Measurements from ENCODE around the gene ZCCHC14.
"Not testable (repeated sequence)": the region's sequence is repeated elsewhere in the genome, so short reads cannot be mapped to it uniquely, and the experiment has no call there.

DNA sequence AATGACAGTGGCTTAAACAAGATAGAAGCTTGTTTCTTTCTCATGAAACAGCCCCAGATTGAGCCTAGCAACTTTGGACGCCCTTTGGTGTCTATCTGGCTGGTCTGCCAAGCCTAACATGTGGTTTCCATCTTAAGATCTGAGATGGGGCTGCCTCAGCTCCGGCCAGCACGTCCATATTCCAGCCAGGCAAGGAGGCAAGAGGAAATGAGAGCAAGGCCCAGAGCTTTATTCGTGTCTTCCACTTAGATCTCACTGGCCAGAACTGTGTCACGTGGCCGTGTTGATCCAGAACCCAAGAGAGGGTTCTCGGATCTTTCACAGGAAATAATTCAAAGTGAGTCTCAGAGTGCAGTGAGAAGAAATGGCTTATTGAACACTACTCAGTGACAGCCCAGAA, 28.9 kb upstream of the ZCCHC14 start:
- TF ChIP-seq, protein P1, sequence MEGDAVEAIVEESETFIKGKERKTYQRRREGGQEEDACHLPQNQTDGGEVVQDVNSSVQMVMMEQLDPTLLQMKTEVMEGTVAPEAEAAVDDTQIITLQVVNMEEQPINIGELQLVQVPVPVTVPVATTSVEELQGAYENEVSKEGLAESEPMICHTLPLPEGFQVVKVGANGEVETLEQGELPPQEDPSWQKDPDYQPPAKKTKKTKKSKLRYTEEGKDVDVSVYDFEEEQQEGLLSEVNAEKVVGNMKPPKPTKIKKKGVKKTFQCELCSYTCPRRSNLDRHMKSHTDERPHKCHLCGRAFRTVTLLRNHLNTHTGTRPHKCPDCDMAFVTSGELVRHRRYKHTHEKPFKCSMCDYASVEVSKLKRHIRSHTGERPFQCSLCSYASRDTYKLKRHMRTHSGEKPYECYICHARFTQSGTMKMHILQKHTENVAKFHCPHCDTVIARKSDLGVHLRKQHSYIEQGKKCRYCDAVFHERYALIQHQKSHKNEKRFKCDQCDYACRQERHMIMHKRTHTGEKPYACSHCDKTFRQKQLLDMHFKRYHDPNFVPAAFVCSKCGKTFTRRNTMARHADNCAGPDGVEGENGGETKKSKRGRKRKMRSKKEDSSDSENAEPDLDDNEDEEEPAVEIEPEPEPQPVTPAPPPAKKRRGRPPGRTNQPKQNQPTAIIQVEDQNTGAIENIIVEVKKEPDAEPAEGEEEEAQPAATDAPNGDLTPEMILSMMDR (IDR thresholded peaks at IDR 0.05 in 2 of 3, conservative IDR thresholded peaks at IDR 0.05 in 1 of 3; ENCODE audit: borderline replicate concordance in 1 of 3, insufficient read depth in 1 of 3, low read depth in 2 of 3, low read length in 2 of 3), result not testable (repeated sequence)
- not testable (repeated sequence) for TF ChIP-seq POLR2AphosphoS5 (IDR thresholded peaks at IDR 0.05; ENCODE audit: low read depth, low read length); POLR2A (IDR thresholded peaks at IDR 0.05; ENCODE audit: borderline replicate concordance, extremely low read depth, insufficient read depth, insufficient read length); ZFX (IDR thresholded peaks at IDR 0.05); ELF1 (IDR thresholded peaks at IDR 0.05; ENCODE audit: borderline replicate concordance, low read depth); SIN3A (IDR thresholded peaks at IDR 0.05; ENCODE audit: low read depth); EZH2 (IDR thresholded peaks at IDR 0.05); EGR1 (IDR thresholded peaks at IDR 0.05; ENCODE audit: low read depth); ZNF274 (IDR thresholded peaks at IDR 0.05; ENCODE audit: low read depth, low read length); EZH2phosphoT487 (IDR thresholded peaks at IDR 0.05; ENCODE audit: borderline replicate concordance)

Measured in HCT116 (cell line).